Measurements from ENCODE around the gene RC3H1. TPM values are rescaled to one million over a fixed set of nuclear protein-coding genes. Genes with fewer than 3 reads are reported as not detected.
"Not testable (repeated sequence)": the region's sequence is repeated elsewhere in the genome, so short reads cannot be mapped to it uniquely, and the experiment has no call there.

RC3H1 gene
- total RNA-seq, 2 experiments from 2014 or later, result 38.0 to 40.4 TPM

DNA sequence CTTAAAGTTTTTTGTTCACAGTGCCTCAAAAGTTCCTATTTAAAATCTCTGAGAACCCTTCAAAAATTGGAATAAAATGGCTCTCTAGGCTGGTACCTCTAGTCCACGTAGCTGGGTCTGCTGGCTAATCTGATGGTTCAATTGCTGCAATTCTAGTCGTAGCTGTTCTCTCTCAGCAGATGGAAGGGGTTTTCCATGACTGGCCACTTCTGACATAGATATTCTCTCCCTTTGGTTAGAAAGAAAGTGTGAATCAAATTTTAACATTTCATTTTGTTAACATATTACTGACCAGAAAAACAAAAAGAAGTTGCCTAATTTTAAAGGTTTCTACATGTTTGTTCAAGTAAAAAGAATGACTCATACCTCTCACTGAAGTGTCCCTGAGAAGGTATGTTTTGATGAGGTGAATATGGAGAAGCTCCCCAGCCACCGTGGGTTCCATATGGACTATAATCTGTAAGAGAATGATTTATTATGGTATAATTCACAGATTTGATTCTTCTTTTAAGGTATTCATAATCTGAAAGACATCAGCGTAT lies 75.7 kb downstream of the RC3H1 start:
- Histone ChIP-seq H3K27me3 (ENCODE audit: control insufficient read depth in 1 of 2, insufficient read depth in 2 of 2, low read length in 2 of 2) (no peaks in the 10 kb centered on the region), H3K9me3 (ENCODE audit: control insufficient read depth in 1 of 2, insufficient read depth in 1 of 2, low read length in 2 of 2) (no peaks in the 10 kb centered on the region), H3K4me3 (ENCODE audit: low read length) (no peak overlapping the region), H3K36me3 (ENCODE audit: insufficient read depth, low read length) (peaks cover 87% of the 10 kb centered on the region), H3K4me1 (ENCODE audit: insufficient read depth, low read length) (no peaks in the 10 kb centered on the region), H3K27ac (ENCODE audit: low read depth in 1 of 2, low read length in 2 of 2) (no peak overlapping the region)
- TF ChIP-seq, protein P1, sequence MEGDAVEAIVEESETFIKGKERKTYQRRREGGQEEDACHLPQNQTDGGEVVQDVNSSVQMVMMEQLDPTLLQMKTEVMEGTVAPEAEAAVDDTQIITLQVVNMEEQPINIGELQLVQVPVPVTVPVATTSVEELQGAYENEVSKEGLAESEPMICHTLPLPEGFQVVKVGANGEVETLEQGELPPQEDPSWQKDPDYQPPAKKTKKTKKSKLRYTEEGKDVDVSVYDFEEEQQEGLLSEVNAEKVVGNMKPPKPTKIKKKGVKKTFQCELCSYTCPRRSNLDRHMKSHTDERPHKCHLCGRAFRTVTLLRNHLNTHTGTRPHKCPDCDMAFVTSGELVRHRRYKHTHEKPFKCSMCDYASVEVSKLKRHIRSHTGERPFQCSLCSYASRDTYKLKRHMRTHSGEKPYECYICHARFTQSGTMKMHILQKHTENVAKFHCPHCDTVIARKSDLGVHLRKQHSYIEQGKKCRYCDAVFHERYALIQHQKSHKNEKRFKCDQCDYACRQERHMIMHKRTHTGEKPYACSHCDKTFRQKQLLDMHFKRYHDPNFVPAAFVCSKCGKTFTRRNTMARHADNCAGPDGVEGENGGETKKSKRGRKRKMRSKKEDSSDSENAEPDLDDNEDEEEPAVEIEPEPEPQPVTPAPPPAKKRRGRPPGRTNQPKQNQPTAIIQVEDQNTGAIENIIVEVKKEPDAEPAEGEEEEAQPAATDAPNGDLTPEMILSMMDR (IDR thresholded peaks at IDR 0.05), result no peak
- intact Hi-C loops (cut with DNase I, micrococcal nuclease), result loop anchor here in 1 of 2 experiments (10.0 kb wide), 1 partner anchor 522 kb away; no protein-coding TSS in a partner anchor
- ChIA-PET POLR2A (interaction anchor here (0.7 kb wide), 1 partner anchor 199 kb away, joined by 3 read pairs; no protein-coding TSS in a partner anchor), CTCF (interaction anchor here (1.2 kb wide), 1 partner anchor 23 kb away, joined by 4 read pairs; no protein-coding TSS in a partner anchor)
- H3K27ac Mint-ChIP-seq, result peak overlapping the region; percentile 53
- no peak for ATAC-seq (ENCODE audit: poor library complexity)
- H3K4me3 Mint-ChIP-seq, result no peak overlapping the region
- peaks cover 87% of the 10 kb centered on the region for H3K36me3 Mint-ChIP-seq (ENCODE audit: low read depth)
- no peaks in the 10 kb centered on the region for H3K9me3 Mint-ChIP-seq
- H3K27me3 Mint-ChIP-seq, result no peaks in the 10 kb centered on the region
- no peaks in the 10 kb centered on the region for H3K4me1 Mint-ChIP-seq (ENCODE audit: low read depth)
- no peak for DNase-seq

DNA sequence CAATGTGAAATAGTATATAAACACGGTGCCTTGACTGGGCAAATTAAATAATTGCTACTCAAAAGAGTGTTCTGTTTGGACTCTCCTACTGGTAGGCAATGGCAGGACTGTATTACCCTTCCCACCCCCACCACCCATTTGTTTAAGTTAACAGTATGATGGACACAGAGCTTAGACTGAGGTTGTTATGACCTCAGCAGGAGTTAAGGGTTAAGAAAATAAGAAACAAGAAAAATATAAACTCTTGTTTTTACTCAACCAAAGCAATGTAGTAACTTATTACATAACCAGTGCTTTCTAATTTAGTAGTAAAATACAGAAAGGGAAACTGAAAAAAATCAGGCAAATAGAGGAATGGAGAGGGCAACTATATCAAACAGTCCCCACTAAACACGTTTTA lies 85.1 kb downstream of the RC3H1 start:
- Mint-ChIP-seq H3K27ac (no peak overlapping the region), H3K4me1 (ENCODE audit: low read depth) (no peaks in the 10 kb centered on the region), H3K27me3 (no peaks in the 10 kb centered on the region), H3K9me3 (no peaks in the 10 kb centered on the region), H3K4me3 (no peak overlapping the region), H3K36me3 (ENCODE audit: low read depth) (peaks cover 85% of the 10 kb centered on the region)
- no peaks in the 10 kb centered on the region for H3K27me3 ChIP-seq (ENCODE audit: control insufficient read depth in 1 of 2, insufficient read depth in 2 of 2, low read length in 2 of 2)
- intact Hi-C loops (cut with DNase I, micrococcal nuclease), result no loop called here
- H3K4me1 ChIP-seq (ENCODE audit: insufficient read depth, low read length), result no peaks in the 10 kb centered on the region
- H3K27ac ChIP-seq (ENCODE audit: low read depth in 1 of 2, low read length in 2 of 2), result no peak overlapping the region
- CTCF ChIA-PET, result no interaction called here
- H3K4me3 ChIP-seq (ENCODE audit: low read length), result no peak overlapping the region
- no peaks in the 10 kb centered on the region for H3K9me3 ChIP-seq (ENCODE audit: control insufficient read depth in 1 of 2, insufficient read depth in 1 of 2, low read length in 2 of 2)
- TF ChIP-seq, protein P1 (IDR thresholded peaks at IDR 0.05), result no peak
- DNase-seq, result no peak
- ATAC-seq (ENCODE audit: poor library complexity), result no peak
- POLR2A ChIA-PET, result no interaction called here
- H3K36me3 ChIP-seq (ENCODE audit: insufficient read depth, low read length), result peaks cover 62% of the 10 kb centered on the region

DNA sequence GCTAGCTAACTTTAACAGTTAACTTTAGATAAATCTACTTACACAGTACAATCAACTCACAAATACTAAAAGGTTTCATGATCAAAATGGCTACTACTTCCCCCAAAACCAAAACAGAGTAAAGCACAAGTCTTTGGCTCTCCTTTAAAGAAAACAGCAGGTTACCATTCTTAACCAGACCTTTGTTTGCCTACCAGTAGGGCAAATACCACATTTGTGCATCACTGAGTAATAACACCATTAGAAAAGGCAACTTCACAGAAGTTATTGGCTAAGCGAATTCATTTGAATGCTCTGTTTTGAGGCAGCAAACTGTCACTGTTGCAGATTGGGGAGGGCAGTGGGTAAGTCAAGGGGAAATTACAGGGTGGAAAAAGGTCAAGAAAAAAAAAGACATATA lies 87.7 kb downstream of the RC3H1 start:
- H3K27ac ChIP-seq (ENCODE audit: low read depth in 1 of 2, low read length in 2 of 2), result no peak overlapping the region
- Mint-ChIP-seq H3K36me3 (ENCODE audit: low read depth) (peaks cover 70% of the 10 kb centered on the region), H3K4me3 (no peak overlapping the region), H3K27me3 (no peaks in the 10 kb centered on the region), H3K4me1 (ENCODE audit: low read depth) (no peaks in the 10 kb centered on the region), H3K9me3 (no peaks in the 10 kb centered on the region), H3K27ac (peak overlapping the region; percentile 27)
- ChIA-PET POLR2A (no interaction called here), CTCF (interaction anchor here (1.3 kb wide), 1 partner anchor 505 kb away, joined by 4 read pairs; no protein-coding TSS in a partner anchor)
- ATAC-seq (ENCODE audit: poor library complexity) (no peak), DNase-seq (no peak)
- H3K36me3 ChIP-seq (ENCODE audit: insufficient read depth, low read length), result peaks cover 44% of the 10 kb centered on the region
- no peaks in the 10 kb centered on the region for H3K9me3 ChIP-seq (ENCODE audit: control insufficient read depth in 1 of 2, insufficient read depth in 1 of 2, low read length in 2 of 2)
- no peak overlapping the region for H3K4me3 ChIP-seq (ENCODE audit: low read length)
- H3K27me3 ChIP-seq (ENCODE audit: control insufficient read depth in 1 of 2, insufficient read depth in 2 of 2, low read length in 2 of 2), result no peaks in the 10 kb centered on the region
- no peaks in the 10 kb centered on the region for H3K4me1 ChIP-seq (ENCODE audit: insufficient read depth, low read length)
- intact Hi-C loops (cut with DNase I, micrococcal nuclease), result no loop called here
- TF ChIP-seq, protein P1 (IDR thresholded peaks at IDR 0.05), result no peak

DNA sequence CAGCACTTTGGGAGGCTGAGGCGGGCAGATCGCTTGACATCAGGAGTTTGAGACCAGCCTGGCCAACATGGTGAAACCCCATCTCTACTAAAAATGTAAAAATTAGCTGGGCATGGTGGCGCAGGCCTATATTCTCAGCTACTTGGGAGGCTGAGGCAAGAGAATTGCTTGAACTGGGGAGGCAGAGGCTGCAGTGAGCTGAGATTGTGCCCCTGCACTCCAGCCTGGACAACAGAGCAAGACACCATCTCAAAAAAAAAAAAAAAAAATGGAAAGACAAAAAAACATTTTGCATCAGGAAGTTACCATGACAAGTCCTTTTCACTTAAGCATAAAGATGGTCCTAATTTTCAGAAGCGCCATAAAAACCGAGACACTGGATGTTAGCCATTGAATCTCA lies 91.6 kb downstream of the RC3H1 start:
- H3K27me3 Mint-ChIP-seq; ATAC-seq (ENCODE audit: poor library complexity); DNase-seq; H3K27ac ChIP-seq (ENCODE audit: low read depth in 1 of 2, low read length in 2 of 2); POLR2A ChIA-PET; H3K4me3 ChIP-seq (ENCODE audit: low read length); H3K9me3 ChIP-seq (ENCODE audit: control insufficient read depth in 1 of 2, insufficient read depth in 1 of 2, low read length in 2 of 2); H3K9me3 Mint-ChIP-seq; CTCF ChIA-PET; H3K4me1 ChIP-seq (ENCODE audit: insufficient read depth, low read length); H3K4me3 Mint-ChIP-seq; H3K27me3 ChIP-seq (ENCODE audit: control insufficient read depth in 1 of 2, insufficient read depth in 2 of 2, low read length in 2 of 2); intact Hi-C loops (cut with DNase I, micrococcal nuclease); H3K27ac Mint-ChIP-seq; H3K4me1 Mint-ChIP-seq (ENCODE audit: low read depth): not testable (repeated sequence)
- H3K36me3 Mint-ChIP-seq (ENCODE audit: low read depth), result peaks cover 35% of the 10 kb centered on the region
- peaks cover 13% of the 10 kb centered on the region for H3K36me3 ChIP-seq (ENCODE audit: insufficient read depth, low read length)
